NCI-H226 (cell line): Measurements from ENCODE around the gene ANKRD36B.
"Not testable (repeated sequence)": the region's sequence is repeated elsewhere in the genome, so short reads cannot be mapped to it uniquely, and the experiment has no call there.

Source experiments
- DNase-seq: peaks from one replicate; pipeline ENCODE4 v3.0.0-alpha.2; 2015

Gene ANKRD36B

GRCh38 chr2:97589598-97590510, at the start of gene ANKRD36B:
TSS of gene ANKRD36B (minus strand) at chr2:97589877. CDS start at chr2:97589685, 192 bp downstream.
- DNase-seq, result peak; percentile 82

- not testable (repeated sequence) for DNase-seq
These were observed 36.4 kb upstream of the ANKRD36B start for GRCh38 chr2:97626049-97626430.

- DNase-seq, result not testable (repeated sequence)
These were observed 35.8 kb upstream of the ANKRD36B start for GRCh38 chr2:97625354-97626048.

- not testable (repeated sequence) for DNase-seq
These were observed 33.3 kb upstream of the ANKRD36B start for GRCh38 chr2:97622976-97623375.

- not testable (repeated sequence) for DNase-seq
These were observed 30.8 kb upstream of the ANKRD36B start for GRCh38 chr2:97620492-97620891.

- DNase-seq, result peak; percentile 29
These were observed 29.5 kb upstream of the ANKRD36B start for GRCh38 chr2:97618939-97619827.

DNA sequence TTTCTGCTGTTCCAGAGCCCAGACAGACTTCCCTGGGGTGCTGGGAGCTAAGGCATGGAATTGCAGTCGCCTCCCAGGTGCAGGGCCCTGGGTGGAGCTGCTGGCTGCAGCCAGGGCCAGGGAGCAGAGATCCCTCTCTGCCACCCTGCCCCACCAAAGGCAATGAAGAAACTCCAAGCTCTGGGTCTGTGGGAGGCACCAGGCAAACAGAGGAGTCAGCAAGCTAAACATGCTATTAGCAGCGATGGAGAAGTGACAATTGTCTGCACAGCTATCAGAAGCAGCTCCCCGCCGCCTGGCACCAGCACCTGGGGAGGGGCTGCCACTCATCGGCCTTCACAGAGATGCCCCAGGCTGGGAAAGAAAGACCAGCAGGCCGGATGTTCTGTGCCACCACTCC, 28.2 kb upstream of the ANKRD36B start:
- DNase-seq, result no peak

DNA sequence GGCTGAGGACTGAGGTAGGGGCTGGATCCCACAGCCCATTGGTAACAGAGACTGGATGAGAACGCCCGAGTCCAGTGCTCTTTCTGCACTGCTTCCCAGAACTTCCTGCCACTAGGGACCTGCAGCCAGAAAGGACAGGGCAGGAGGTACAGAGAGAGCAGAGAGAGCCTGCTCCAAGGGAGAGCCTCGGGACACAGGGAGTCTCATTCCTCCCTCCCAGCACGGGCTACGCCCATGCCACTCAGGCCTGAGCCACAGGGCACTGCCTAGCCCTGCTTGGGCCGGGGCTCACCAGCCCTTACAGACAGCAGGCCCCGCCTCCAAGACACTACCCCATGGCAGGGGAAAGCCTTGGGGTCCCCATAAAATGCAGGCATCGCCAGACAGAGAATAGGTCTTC, 26.1 kb upstream of the ANKRD36B start:
- not testable (repeated sequence) for DNase-seq

GRCh38 chr2:97611895-97612294, 22.2 kb upstream of the ANKRD36B start:
- DNase-seq, result not testable (repeated sequence)

GRCh38 chr2:97608745-97609144, 19.1 kb upstream of the ANKRD36B start:
- not testable (repeated sequence) for DNase-seq

- DNase-seq, result not testable (repeated sequence)
These were observed 16.1 kb upstream of the ANKRD36B start for GRCh38 chr2:97605524-97606339.

GRCh38 chr2:97605109-97605508, 15.4 kb upstream of the ANKRD36B start:
- not testable (repeated sequence) for DNase-seq

DNA sequence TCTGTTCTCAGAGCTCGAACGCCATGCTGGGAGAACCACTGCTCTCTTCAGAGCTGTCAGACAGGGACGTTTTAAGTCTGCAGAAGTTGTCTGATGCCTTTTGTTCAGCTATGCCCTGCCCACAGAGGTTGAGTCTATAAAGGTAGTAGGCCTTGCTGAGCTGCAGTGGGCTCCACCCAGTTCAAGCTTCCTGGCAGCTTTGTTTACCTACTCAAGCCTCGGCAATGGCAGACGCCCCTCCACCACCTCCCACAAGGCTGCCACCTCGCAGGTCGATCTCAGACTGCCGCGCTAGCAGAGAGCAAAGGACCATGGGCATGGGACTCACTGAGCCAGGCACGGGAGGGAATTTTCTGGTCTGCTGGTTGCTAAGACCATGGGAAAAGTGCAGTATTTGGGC, 11.9 kb upstream of the ANKRD36B start:
- DNase-seq, result not testable (repeated sequence)

DNA sequence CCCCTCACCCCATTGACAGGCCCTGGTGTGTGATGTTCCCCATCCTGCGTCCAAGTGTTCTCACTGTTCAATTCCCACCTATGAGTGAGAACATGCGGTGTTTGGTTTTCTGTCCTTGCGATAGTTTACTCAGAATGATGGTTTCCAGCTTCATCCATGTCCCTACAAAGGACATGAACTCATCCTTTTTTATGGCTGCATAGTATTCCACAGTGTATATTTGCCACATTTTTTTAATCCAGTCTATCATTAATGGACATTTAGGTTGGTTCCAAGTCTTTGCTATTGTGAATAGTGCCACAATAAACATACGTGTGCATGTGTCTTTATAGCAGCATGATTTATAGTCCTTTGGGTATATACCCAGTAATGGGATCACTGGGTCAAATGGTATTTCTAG, 6.5 kb upstream of the ANKRD36B start:
- not testable (repeated sequence) for DNase-seq

GRCh38 chr2:97593520-97593919, 3.8 kb upstream of the ANKRD36B start:
- DNase-seq, result not testable (repeated sequence)

DNA sequence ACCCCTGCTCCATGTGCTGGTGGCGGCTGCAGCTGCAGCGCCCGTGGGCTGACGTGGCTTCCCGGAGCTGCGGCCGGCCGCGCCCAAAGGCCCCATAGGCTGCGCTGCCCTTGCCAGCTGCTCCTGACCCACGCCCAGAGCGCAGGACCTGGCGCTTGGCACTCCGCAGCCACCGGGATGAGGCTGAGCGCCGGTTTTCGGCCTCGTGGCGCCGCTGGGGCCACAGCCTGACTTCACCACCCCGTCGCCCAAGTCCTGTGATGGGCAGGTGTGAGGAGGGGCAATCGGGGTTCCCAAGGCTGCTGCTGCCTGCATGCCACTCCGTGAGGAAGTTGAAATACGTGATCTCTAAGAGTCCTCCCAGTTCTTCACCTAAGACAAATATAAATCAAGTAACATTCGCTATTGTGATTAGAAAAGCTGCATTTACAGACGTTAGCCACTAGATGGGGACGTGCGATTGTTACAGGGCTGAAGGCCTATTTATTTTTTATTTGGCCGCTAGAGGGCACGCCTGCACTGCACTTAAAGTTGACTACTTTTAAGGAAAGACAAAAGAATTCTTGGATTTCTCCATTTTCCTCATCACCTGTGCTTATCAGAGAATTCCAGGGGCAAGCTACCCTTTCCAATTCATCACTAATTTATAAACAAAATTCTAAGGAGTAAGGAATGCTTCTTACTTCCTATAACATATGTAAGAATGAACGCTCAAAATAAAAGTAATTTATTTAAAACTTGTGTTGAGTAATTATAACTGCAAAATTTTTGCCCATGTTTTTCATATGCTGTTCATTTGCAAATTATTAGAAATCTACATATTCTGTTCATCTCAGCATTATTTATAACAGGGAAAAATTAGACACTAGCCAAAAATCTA, 1.1 kb upstream of the ANKRD36B start:
- peak; percentile 60 for DNase-seq

DNA sequence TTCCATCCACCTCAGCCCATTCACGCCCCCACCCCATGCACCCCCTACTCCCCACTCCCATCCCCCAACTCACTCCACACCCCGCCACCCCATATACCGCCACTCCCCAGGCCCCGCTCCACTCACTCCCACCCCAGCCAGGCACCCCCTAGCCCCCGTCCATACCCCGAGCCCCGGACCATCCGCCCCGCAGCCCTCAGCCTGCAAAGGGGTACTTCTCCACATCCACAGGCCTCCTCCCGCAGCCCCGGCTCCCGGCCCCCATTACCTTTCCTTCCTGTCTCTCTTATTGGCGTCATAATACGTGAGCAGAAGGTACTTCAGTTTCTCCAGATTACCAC, 450 bp downstream of the ANKRD36B start:
- not testable (repeated sequence) for DNase-seq

DNA sequence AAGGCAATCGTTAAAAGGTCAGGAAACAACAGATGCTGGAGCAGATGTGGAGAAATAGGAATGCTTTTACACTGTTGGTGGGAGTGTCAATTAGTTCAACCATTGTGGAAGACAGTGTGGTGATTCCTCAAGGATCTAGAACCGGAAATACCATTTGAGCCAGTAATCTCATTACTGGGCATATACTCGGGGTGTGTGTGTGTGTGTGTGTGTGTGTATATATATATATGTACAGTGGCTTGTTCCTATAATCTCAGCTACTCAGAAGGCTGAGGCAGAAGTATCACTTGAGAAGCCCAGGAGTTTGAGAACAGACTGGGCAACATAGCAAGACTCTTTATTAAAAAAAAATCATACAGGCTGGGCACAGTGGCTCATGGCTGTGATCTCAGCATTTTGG, 24.0 kb downstream of the ANKRD36B start:
- not testable (repeated sequence) for DNase-seq

- not testable (repeated sequence) for DNase-seq
These were observed 37.3 kb downstream of the ANKRD36B start for GRCh38 chr2:97552406-97552805.

DNA sequence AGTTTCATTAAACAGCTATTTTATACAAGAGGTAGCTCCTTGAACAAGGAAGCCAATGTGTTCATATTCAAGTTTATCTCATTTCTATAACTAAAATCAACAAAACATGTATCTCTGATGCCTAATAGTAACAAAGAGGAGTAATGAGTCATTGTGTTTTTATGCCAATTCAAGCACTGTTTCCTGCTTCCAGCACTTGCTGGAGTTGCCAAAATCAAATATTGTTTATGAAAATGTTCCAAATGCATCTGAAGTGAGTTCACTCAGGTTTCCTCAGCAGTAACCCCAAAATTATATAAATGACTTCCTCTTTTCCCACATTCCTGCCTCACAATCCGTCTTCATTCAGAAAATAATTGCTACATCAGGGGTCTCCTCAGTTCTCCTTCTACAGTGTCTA, 39.2 kb downstream of the ANKRD36B start:
- DNase-seq, result peak; percentile 10

DNA sequence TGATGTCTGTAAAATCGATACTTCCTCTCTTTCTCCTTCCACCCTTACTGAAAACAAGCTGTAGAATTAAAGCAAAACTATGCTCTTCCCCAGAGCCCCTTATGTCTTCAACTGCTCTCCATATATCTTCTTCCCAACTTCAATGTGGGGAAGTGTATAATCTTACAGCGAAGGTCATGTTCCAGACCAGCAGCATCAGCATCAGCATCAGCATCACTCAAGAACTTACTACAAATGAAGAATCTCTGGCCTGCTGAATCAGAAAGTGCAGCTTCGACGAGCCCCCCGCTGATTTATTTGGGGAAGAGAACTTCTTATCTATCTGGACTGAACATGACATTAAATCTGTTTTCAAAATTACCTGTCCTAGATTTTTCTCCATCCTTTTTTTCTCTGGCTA, 40.6 kb downstream of the ANKRD36B start:
- DNase-seq, result not testable (repeated sequence)
